RPMI8226 (cell line): ENCODE results near the gene EHBP1L1.

ENCODE experiments used
- DNase-seq: peaks from one replicate; pipeline ENCODE4 v3.0.0-alpha.2; 2015

The EHBP1L1 gene

GRCh38 chr11:65547446-65548125 lies 28.3 kb upstream of the EHBP1L1 start:
- no peak for DNase-seq

- no peak for DNase-seq
Observed at GRCh38 chr11:65548395-65548794, 27.5 kb upstream of the EHBP1L1 start.

- no peak for DNase-seq
Observed at GRCh38 chr11:65549096-65549495, 26.8 kb upstream of the EHBP1L1 start.

GRCh38 chr11:65551572-65552387 lies 24.1 kb upstream of the EHBP1L1 start:
- DNase-seq, result peak; percentile 97

- DNase-seq, result no peak
Observed at GRCh38 chr11:65552388-65552951, 23.4 kb upstream of the EHBP1L1 start.

GRCh38 chr11:65553301-65554001 lies 22.4 kb upstream of the EHBP1L1 start:
- DNase-seq, result peak; percentile 70

GRCh38 chr11:65554057-65554818 lies 21.6 kb upstream of the EHBP1L1 start:
- no peak for DNase-seq

GRCh38 chr11:65554842-65555430 lies 20.9 kb upstream of the EHBP1L1 start:
- DNase-seq, result no peak

- DNase-seq, result peak; percentile 65
Observed at GRCh38 chr11:65555693-65556231, 20.1 kb upstream of the EHBP1L1 start.

- peak; percentile 69 for DNase-seq
Observed at GRCh38 chr11:65556470-65557279, 19.2 kb upstream of the EHBP1L1 start.

GRCh38 chr11:65557280-65558001 lies 18.4 kb upstream of the EHBP1L1 start:
- no peak for DNase-seq

- peak; percentile 91 for DNase-seq
Observed at GRCh38 chr11:65558002-65558929, 17.6 kb upstream of the EHBP1L1 start, which contains the start of gene LTBP3. LTBP3 (minus strand) TSS chr11:65558359; CDS start chr11:65557959, 400 bp downstream.

- DNase-seq, result no peak
Observed at GRCh38 chr11:65558930-65559509, 16.8 kb upstream of the EHBP1L1 start.

- DNase-seq, result no peak
Observed at GRCh38 chr11:65559535-65559934, 16.3 kb upstream of the EHBP1L1 start.

- peak; percentile 42 for DNase-seq
Observed at GRCh38 chr11:65559951-65560537, 15.8 kb upstream of the EHBP1L1 start.

GRCh38 chr11:65560555-65561418 lies 15.1 kb upstream of the EHBP1L1 start:
- no peak for DNase-seq

- no peak for DNase-seq
Observed at GRCh38 chr11:65562020-65562419, 13.8 kb upstream of the EHBP1L1 start.
